ENCODE measurements around the gene BRPF1. TPM values are rescaled to one million over a fixed set of nuclear protein-coding genes. Genes with fewer than 3 reads are reported as not detected.

Gene BRPF1
- total RNA-seq, 1 experiment from 2014 or later, result 24.7 TPM

- Mint-ChIP-seq H3K27me3 (ENCODE audit: insufficient read depth, unreplicated experiment) (no peaks in the 10 kb centered on the region), H3K27ac (ENCODE audit: unreplicated experiment) (no peak overlapping the region), H3K4me3 (ENCODE audit: unreplicated experiment) (no peak overlapping the region), H3K9me3 (ENCODE audit: unreplicated experiment) (no peaks in the 10 kb centered on the region), H3K4me1 (ENCODE audit: low read depth, unreplicated experiment) (no peaks in the 10 kb centered on the region), H3K36me3 (ENCODE audit: insufficient read depth, unreplicated experiment) (peaks cover 9% of the 10 kb centered on the region)
- CTCF ChIA-PET, result no interaction called here
- no TSS peak for BruUV-seq (replicated peaks)
- DNase-seq, result no peak
- POLR2A ChIA-PET, result no interaction called here
- no peak overlapping the region for H3K4me3 ChIP-seq (ENCODE audit: low read depth, low read length)
- TF ChIP-seq, protein P1, sequence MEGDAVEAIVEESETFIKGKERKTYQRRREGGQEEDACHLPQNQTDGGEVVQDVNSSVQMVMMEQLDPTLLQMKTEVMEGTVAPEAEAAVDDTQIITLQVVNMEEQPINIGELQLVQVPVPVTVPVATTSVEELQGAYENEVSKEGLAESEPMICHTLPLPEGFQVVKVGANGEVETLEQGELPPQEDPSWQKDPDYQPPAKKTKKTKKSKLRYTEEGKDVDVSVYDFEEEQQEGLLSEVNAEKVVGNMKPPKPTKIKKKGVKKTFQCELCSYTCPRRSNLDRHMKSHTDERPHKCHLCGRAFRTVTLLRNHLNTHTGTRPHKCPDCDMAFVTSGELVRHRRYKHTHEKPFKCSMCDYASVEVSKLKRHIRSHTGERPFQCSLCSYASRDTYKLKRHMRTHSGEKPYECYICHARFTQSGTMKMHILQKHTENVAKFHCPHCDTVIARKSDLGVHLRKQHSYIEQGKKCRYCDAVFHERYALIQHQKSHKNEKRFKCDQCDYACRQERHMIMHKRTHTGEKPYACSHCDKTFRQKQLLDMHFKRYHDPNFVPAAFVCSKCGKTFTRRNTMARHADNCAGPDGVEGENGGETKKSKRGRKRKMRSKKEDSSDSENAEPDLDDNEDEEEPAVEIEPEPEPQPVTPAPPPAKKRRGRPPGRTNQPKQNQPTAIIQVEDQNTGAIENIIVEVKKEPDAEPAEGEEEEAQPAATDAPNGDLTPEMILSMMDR (IDR thresholded peaks at IDR 0.05; ENCODE audit: insufficient read depth in 1 of 2, low read depth in 1 of 2, low read length in 1 of 2, severe bottlenecking in 1 of 2, unreplicated experiment in 1 of 2), result no peak
- H3K36me3 ChIP-seq (ENCODE audit: control insufficient read depth, insufficient read depth, low read length), result no peaks in the 10 kb centered on the region; the same call in none of the 2 replicates
- intact Hi-C loops (cut with micrococcal nuclease; ENCODE audit: unreplicated experiment), result no loop called here
- no peaks in the 10 kb centered on the region for H3K9me3 ChIP-seq
- no peaks in the 10 kb centered on the region for H3K4me1 ChIP-seq
- H3K27me3 ChIP-seq (replicated peaks; ENCODE audit: control insufficient read depth, insufficient read depth, low read length), result no peaks in the 10 kb centered on the region
These were observed 34.9 kb upstream of the BRPF1 start for GRCh38 chr3:9696480-9697220.

GRCh38 chr3:9697892-9698291 is 33.6 kb upstream of the BRPF1 start:
- H3K27ac Mint-ChIP-seq (ENCODE audit: unreplicated experiment), result no peak overlapping the region

DNA sequence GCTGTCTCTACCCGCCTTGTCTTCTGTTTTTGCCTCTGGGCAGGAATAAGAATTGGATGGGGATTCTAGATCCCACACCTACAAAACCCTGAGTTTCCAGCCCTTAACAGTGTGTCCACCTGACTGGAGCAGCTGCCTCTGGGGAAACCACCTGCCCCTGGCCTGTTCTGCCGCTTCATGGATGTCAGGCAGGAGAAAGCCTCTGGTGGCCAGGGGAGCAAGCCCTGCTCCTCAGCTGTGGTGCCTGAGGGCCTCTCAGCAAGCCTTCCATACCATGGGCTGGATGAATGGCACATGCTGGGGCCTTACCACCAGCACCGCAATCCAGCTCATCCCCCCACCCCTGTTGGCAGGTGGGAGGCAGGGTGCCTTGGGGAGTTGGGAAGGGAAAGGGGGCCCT is 33.2 kb upstream of the BRPF1 start:
- POLR2A ChIA-PET, result no interaction called here

More at GRCh38 chr3:9697892-9698291, 33.6 kb upstream of the BRPF1 start:
- Mint-ChIP-seq H3K4me3 (ENCODE audit: unreplicated experiment) (no peak overlapping the region), H3K9me3 (ENCODE audit: unreplicated experiment) (no peaks in the 10 kb centered on the region), H3K36me3 (ENCODE audit: insufficient read depth, unreplicated experiment) (peaks cover 9% of the 10 kb centered on the region), H3K4me1 (ENCODE audit: low read depth, unreplicated experiment) (no peaks in the 10 kb centered on the region), H3K27me3 (ENCODE audit: insufficient read depth, unreplicated experiment) (no peaks in the 10 kb centered on the region)
- Histone ChIP-seq H3K4me3 (ENCODE audit: low read depth, low read length) (no peak overlapping the region), H3K27me3 (replicated peaks; ENCODE audit: control insufficient read depth, insufficient read depth, low read length) (no peaks in the 10 kb centered on the region), H3K36me3 (ENCODE audit: control insufficient read depth, insufficient read depth, low read length) (no peaks in the 10 kb centered on the region; the same call in none of the 2 replicates), H3K4me1 (no peaks in the 10 kb centered on the region), H3K9me3 (no peaks in the 10 kb centered on the region)
- no peak for DNase-seq
- ChIA-PET POLR2A (no interaction called here), CTCF (no interaction called here)
- BruUV-seq (replicated peaks), result no TSS peak
- TF ChIP-seq, protein P1 (IDR thresholded peaks at IDR 0.05; ENCODE audit: insufficient read depth in 1 of 2, low read depth in 1 of 2, low read length in 1 of 2, severe bottlenecking in 1 of 2, unreplicated experiment in 1 of 2), result no peak
- intact Hi-C loops (cut with micrococcal nuclease; ENCODE audit: unreplicated experiment), result no loop called here

More for the DNA sequence above, 33.2 kb upstream of the BRPF1 start:
- no peaks in the 10 kb centered on the region; the same call in none of the 2 replicates for H3K36me3 ChIP-seq (ENCODE audit: control insufficient read depth, insufficient read depth, low read length)
- 0 out of 2 replicates have a peak, but pooled peaks cover 1% of the 10 kb centered on the region for H3K4me1 ChIP-seq
- DNase-seq, result no peak
- H3K9me3 ChIP-seq, result no peaks in the 10 kb centered on the region
- Mint-ChIP-seq H3K9me3 (ENCODE audit: unreplicated experiment) (no peaks in the 10 kb centered on the region), H3K4me3 (ENCODE audit: unreplicated experiment) (no peak overlapping the region), H3K27me3 (ENCODE audit: insufficient read depth, unreplicated experiment) (no peaks in the 10 kb centered on the region), H3K4me1 (ENCODE audit: low read depth, unreplicated experiment) (no peaks in the 10 kb centered on the region), H3K27ac (ENCODE audit: unreplicated experiment) (no peak overlapping the region), H3K36me3 (ENCODE audit: insufficient read depth, unreplicated experiment) (peaks cover 9% of the 10 kb centered on the region)
- CTCF ChIA-PET, result no interaction called here
- TF ChIP-seq, protein P1 (IDR thresholded peaks at IDR 0.05; ENCODE audit: insufficient read depth in 1 of 2, low read depth in 1 of 2, low read length in 1 of 2, severe bottlenecking in 1 of 2, unreplicated experiment in 1 of 2), result no peak
- intact Hi-C loops (cut with micrococcal nuclease; ENCODE audit: unreplicated experiment), result no loop called here
- no TSS peak for BruUV-seq (replicated peaks)
- H3K27me3 ChIP-seq (replicated peaks; ENCODE audit: control insufficient read depth, insufficient read depth, low read length), result no peaks in the 10 kb centered on the region; the same call in 1 of the 2 replicates
- H3K4me3 ChIP-seq (ENCODE audit: low read depth, low read length), result no peak overlapping the region

Data from Caco-2 (cell line).